ENCODE measurements around the gene PLCB3.

DNA sequence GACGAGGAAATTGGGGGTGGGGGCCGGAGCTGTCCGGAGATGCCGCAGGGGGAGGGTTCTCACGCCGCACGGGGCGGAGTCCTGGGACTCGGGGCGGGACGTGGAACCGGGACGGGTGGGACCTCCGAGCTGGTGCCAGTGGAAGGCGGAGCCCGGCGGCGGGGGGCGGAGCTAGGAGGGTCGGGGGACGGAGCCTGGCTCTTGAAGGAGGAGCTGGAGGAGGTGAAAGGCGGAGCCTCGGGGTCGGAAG lies 10.2 kb upstream of the PLCB3 start:
- TF ChIP-seq, protein P1, sequence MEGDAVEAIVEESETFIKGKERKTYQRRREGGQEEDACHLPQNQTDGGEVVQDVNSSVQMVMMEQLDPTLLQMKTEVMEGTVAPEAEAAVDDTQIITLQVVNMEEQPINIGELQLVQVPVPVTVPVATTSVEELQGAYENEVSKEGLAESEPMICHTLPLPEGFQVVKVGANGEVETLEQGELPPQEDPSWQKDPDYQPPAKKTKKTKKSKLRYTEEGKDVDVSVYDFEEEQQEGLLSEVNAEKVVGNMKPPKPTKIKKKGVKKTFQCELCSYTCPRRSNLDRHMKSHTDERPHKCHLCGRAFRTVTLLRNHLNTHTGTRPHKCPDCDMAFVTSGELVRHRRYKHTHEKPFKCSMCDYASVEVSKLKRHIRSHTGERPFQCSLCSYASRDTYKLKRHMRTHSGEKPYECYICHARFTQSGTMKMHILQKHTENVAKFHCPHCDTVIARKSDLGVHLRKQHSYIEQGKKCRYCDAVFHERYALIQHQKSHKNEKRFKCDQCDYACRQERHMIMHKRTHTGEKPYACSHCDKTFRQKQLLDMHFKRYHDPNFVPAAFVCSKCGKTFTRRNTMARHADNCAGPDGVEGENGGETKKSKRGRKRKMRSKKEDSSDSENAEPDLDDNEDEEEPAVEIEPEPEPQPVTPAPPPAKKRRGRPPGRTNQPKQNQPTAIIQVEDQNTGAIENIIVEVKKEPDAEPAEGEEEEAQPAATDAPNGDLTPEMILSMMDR (IDR thresholded peaks at IDR 0.05): no peak
- TF ChIP-seq POLR2A (IDR thresholded peaks at IDR 0.05) (no peak), POLR2AphosphoS5 (IDR thresholded peaks at IDR 0.05) (no peak)

Measured in suprapubic skin (tissue), 4 donors.